G401.6 (cell line): Measurements from ENCODE around the gene ZNF428.
"Not testable (repeated sequence)": the region's sequence is repeated elsewhere in the genome, so short reads cannot be mapped to it uniquely, and the experiment has no call there.

Experiments
- FAIRE-seq: peaks from 2 replicates; lab custom pipeline; 2012; peaks lifted over from hg19 to GRCh38; lab: Jason Lieb, UNC

The ZNF428 gene, protein sequence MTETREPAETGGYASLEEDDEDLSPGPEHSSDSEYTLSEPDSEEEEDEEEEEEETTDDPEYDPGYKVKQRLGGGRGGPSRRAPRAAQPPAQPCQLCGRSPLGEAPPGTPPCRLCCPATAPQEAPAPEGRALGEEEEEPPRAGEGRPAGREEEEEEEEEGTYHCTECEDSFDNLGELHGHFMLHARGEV

GRCh38 chr19:43619262-43620060 lies at the start of gene ZNF428:
TSS of gene ZNF428 (minus strand) at chr19:43619629. CDS start at chr19:43614304, 5,325 bp downstream.
- FAIRE-seq, result peak; percentile 94

- peak; percentile 98 for FAIRE-seq
These were observed 49.1 kb upstream of the ZNF428 start for GRCh38 chr19:43668406-43669109.

- no peak for FAIRE-seq
These were observed 48.5 kb upstream of the ZNF428 start for GRCh38 chr19:43667876-43668405.

DNA sequence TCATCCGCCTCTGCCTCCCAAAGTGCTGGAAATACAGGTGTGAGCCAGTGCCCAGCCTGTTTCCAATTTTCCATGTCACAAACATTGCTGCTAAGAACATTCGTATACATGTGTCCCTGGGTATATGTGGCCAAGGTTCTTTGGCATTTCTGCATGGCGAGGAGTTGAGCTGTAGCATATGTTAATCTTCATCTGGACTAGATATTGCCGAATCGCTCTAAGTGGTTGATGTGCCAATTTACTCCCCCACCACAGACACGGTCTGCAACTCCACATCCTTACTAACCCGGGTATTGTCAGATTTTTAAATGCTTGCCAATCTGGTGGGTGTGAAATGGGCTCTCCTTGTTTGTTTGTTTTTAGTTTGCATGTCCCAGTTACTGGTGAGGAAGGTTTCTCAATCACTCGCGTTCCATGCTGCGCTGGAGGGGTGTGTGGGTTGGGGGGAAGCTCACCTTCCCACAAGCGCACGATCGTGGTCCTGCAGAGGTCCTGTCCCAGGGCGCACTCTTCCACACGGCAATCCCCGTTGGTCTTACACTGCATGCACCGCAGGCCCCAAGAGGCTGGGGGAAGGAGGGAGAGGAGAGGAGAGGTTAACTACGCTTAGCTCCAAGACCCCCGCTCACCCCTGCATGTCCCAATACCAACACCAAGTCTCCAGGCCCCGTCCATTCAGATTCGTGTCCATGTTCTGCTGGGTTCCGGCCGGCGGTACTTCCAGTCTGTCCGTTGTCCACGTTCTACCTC lies 47.9 kb upstream of the ZNF428 start:
- no peak for FAIRE-seq

DNA sequence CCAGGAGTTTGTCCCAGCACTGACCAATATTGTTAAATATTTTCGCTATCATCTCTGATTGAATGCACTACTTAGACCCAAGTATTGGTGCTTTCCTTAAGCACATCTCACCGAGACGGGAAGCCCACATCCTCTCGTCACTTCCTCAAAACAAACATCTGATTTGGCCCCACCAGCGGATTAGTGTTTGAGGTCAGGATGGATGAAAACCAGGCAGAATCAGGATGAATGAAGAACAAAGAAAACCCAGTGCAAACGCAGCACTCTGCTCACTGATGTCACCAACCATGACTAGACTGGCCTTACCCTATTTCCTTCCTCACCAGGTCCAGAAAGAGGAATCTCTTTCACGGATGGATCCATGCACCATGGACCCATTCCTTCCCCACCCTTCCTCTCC lies 44.6 kb upstream of the ZNF428 start:
- FAIRE-seq, result no peak

DNA sequence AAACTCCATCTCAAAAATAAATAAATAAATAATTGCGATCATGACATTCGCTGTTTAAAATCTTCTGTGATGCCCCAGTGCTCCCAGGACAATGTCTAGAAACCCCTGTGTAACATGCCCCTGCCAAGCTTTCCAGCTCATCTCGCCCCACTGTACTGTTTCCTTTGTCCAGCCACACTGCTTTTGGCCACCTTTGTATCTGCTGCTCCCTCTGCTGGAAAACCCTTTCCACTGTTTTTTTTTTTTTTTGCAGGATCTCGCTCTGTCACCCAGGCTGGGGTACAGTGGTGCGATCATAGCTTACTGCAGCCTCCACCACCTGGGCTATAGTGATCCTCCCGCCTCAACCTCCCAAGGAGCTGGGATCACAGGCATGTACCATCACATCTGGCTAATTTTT lies 43.1 kb upstream of the ZNF428 start:
- peak; percentile 31 for FAIRE-seq

- FAIRE-seq, result no peak
These were observed 41.5 kb upstream of the ZNF428 start for GRCh38 chr19:43660971-43661360.

- FAIRE-seq, result no peak
These were observed 41.0 kb upstream of the ZNF428 start for GRCh38 chr19:43660301-43660970.

GRCh38 chr19:43658494-43658893 lies 39.1 kb upstream of the ZNF428 start:
- FAIRE-seq, result no peak

DNA sequence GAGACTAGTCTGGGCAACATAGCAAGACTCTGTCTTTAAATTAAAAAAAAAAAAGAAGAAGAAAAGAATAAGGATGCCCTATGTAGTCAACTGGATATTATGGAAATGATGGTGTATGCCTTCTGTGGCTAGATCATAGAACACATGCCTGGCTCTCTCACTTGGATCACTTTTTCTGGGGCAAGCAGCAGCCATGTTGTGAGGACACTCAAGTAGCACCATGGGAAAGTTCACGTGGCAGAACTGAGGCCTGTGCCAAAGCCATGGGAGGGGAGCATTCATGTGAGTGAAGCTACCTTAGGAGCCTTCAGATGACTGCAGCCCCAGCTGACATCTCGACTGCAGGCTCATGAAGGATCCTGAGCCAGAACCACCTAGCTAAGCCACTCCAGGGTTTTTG lies 38.6 kb upstream of the ZNF428 start:
- FAIRE-seq, result no peak

GRCh38 chr19:43656436-43656835 lies 37.0 kb upstream of the ZNF428 start:
- FAIRE-seq, result no peak

DNA sequence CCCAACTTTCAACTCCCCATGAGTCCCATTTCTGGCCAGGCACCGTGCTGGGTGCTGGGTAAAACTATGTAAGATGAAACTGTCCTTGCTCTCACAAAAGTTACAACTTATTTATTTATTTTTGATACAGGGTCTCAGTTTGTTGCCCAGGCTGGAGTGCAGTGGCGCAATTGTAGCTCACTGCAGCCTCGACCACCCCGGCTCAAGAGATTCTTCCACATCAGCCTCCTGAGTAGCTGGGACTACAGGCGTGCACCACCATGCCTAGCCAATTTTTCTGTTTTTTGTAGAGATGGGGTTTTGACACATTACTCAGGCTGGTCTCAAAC lies 33.1 kb upstream of the ZNF428 start:
- no peak for FAIRE-seq

DNA sequence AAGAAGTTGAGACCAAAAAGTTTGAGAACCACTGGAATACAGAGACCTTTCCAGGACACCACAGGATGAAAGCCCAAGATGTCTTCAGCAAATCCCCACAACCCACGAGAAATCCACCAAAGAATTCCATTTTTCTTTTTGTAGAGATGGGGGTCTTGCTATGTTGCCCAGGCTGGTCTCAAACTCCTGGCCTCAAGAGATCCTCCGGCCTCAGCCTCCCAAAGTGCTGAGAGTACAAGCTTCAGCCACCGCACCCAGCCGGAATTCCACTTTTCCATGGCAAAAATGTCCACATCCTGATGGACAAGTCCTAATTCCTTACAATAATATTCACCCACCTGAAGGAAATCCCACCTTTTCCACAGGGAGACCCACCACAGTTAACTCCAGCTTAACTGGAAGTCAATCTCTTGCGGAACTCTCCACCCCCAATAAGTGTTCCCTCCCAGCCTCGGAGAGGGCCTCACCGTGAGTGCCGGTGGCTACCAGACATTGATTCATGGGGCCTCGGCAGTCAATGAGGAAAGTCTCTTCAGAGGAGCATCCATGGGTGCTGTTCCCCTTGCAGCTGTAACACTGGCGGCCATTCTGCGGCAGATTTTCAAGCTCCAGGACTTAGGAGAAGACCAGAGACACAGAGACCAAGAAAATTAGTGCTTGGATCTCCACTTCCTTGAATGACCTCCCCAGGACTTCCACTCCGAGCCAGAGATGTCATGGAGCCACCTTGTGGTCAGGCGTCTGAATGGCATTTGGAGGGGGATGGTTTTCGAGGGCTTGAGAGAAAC lies 32.5 kb upstream of the ZNF428 start:
- FAIRE-seq, result peak; percentile 81

DNA sequence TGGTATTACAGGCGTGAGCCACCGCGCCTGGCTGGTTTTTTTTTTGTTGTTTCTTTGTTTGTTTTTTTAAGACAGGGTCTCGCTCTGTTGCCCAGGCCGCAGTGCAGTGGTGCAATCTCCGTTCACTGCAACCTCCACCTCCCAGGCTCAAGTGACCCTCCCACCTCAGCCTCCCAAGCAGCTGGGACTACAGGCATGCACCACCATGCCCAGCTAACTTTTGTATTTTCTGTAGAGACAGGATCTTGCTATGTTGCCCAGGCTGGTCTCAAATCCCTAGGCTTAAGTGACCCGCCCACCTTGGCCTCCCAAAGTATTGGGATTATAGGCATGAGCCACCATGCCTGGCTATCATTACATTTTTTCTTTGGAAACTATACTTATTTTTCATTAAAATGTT lies 30.8 kb upstream of the ZNF428 start:
- not testable (repeated sequence) for FAIRE-seq

- no peak for FAIRE-seq
These were observed 30.1 kb upstream of the ZNF428 start for GRCh38 chr19:43649514-43649913.

- FAIRE-seq, result no peak
These were observed 29.2 kb upstream of the ZNF428 start for GRCh38 chr19:43648633-43649032.

- FAIRE-seq, result no peak
These were observed 24.8 kb upstream of the ZNF428 start for GRCh38 chr19:43644181-43644580.

DNA sequence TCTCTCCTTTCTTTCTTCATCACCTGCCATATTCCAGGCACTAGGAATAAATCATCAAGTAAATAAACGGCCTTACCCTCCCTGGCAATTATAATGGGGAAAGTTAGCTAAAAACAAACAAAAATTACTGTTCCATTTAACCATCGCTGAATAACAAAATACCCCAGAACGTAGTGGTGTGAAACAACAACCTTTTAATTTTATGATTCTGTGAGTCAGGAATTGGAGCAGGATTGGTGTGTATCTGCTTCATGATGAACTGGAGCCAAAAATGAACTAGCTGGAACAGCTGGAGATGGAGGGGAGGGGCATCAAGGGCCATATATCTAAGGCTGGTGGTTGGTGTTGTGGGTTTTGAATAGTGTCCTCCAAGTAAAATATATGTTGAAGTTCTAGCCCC lies 23.9 kb upstream of the ZNF428 start:
- no peak for FAIRE-seq

- FAIRE-seq, result no peak
These were observed 23.1 kb upstream of the ZNF428 start for GRCh38 chr19:43642531-43642930.

- no peak for FAIRE-seq
These were observed 21.9 kb upstream of the ZNF428 start for GRCh38 chr19:43641333-43641732.

GRCh38 chr19:43640424-43640757 lies 21.0 kb upstream of the ZNF428 start:
- FAIRE-seq, result no peak
